ENCODE data around the gene CHURC1. TPM values are rescaled to one million over a fixed set of nuclear protein-coding genes. Genes with fewer than 3 reads are reported as not detected.

The CHURC1 gene
- total RNA-seq, 3 donors from 2014 or later (not counting 1 experiment from before 2014, with no cell fraction given), result 56.1 to 65.5 (median 65.4) TPM

DNA sequence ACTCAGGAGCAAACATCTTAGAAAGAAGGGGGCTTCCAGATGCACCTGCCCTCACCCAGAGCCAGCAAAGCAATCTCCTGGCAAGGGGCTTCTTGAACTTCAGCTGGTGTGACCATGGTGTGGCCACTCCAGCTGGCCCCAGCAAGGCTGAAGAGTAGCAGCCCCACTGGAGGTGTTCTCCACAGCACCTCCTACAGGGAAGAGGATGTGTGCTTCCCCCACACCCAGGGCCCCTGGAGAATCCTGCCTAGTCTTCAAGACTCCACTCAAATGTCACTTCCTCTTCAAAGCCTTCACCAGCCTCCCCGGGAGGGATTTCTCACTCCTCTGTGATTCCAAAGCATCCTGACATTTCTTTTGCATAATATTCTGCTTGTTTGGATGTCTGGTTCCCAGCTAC, 49.4 kb downstream of the CHURC1 start:
- intact Hi-C loops (cut with micrococcal nuclease), result no loop called here
- WGBS (ENCODE audit: insufficient coverage), result 64% methylated on average over 1 of the region's 1 CpG
- no peaks in the 10 kb centered on the region for H3K9me3 Mint-ChIP-seq
- peaks cover 8% of the 10 kb centered on the region for H3K4me1 ChIP-seq (ENCODE audit: control insufficient read depth, insufficient read depth, low read length)
- H3K27me3 ChIP-seq (ENCODE audit: control insufficient read depth, insufficient read depth, low read length), result no peaks in the 10 kb centered on the region
- DNase-seq (no peak), ATAC-seq (no peak)
- no peaks in the 10 kb centered on the region for H3K36me3 Mint-ChIP-seq
- H3K27me3 Mint-ChIP-seq (ENCODE audit: low read depth in 2 of 2), result no peaks in the 10 kb centered on the region
- no peak overlapping the region for H3K27ac ChIP-seq (ENCODE audit: low read length)
- H3K9me3 ChIP-seq (ENCODE audit: control insufficient read depth, insufficient read depth, low read length), result no peaks in the 10 kb centered on the region
- TF ChIP-seq, protein P1, sequence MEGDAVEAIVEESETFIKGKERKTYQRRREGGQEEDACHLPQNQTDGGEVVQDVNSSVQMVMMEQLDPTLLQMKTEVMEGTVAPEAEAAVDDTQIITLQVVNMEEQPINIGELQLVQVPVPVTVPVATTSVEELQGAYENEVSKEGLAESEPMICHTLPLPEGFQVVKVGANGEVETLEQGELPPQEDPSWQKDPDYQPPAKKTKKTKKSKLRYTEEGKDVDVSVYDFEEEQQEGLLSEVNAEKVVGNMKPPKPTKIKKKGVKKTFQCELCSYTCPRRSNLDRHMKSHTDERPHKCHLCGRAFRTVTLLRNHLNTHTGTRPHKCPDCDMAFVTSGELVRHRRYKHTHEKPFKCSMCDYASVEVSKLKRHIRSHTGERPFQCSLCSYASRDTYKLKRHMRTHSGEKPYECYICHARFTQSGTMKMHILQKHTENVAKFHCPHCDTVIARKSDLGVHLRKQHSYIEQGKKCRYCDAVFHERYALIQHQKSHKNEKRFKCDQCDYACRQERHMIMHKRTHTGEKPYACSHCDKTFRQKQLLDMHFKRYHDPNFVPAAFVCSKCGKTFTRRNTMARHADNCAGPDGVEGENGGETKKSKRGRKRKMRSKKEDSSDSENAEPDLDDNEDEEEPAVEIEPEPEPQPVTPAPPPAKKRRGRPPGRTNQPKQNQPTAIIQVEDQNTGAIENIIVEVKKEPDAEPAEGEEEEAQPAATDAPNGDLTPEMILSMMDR (IDR thresholded peaks at IDR 0.05), result no peak
- H3K4me3 ChIP-seq (ENCODE audit: low read length), result no peak overlapping the region
- no peaks in the 10 kb centered on the region for H3K36me3 ChIP-seq (ENCODE audit: control insufficient read depth, insufficient read depth, low read length)
- H3K27ac Mint-ChIP-seq, result no peak overlapping the region
- H3K4me1 Mint-ChIP-seq, result peaks cover 0 to 9% of the 10 kb centered on the region in 2 donors
- H3K4me3 Mint-ChIP-seq, result no peak overlapping the region

DNA sequence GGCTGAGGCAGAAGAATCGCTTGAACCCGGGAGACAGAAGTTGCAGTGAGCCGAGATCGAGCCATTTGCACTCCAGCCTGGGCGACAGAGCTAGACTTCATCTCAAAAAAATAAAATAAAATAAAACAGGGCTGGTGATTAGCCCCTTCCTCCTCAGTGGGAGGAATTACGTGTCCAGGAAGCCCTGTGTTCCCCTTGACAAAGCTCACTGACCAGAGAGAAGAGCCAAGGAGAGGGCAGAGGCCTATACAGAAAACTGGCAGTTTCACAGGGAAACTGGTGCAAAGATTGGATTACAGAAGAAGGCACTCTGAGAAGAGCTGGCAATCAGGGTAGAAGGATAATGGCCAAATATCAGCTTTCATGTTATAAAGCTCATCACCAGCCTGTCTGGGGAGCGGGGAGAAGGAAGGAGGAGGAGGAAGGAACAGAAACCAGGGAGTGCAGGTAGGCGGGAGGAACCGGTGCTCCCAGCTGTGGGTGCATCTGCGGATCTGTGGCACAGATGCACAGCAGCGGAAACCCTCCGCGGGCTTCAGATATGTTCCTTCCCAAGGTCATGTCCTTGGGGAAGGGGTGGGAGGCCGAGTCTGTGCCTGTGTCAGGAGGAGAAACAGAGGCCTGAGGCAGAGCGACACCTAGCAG, 51.2 kb downstream of the CHURC1 start:
- no peaks in the 10 kb centered on the region for H3K9me3 ChIP-seq (ENCODE audit: control insufficient read depth, insufficient read depth, low read length)
- peaks cover 2 to 4% of the 10 kb centered on the region in 2 donors for H3K4me1 Mint-ChIP-seq

DNA sequence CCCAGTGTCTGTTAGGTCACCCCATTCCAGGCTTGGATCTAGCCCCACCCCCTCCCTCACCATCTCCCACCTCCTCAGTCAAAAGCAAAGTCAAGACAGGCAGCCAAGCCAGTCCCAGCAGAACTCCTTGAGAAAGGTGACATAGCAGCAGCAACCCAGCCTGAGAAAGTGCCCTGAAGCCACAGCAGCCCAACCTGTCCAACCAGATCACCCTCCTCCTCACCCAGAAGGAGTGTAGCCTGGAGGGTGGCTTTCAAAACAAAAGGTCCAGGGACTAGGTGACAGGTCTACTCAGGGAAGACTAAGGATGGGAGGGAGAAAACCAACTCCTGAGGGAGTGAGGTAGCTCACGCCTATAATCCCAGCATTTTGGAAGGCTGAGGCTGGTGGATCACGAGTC, 52.7 kb downstream of the CHURC1 start:
- Mint-ChIP-seq H3K27ac (no peak overlapping the region), H3K4me1 (peaks cover 0 to 12% of the 10 kb centered on the region in 2 donors), H3K9me3 (no peaks in the 10 kb centered on the region), H3K36me3 (no peaks in the 10 kb centered on the region), H3K27me3 (ENCODE audit: low read depth in 2 of 2) (no peaks in the 10 kb centered on the region), H3K4me3 (no peak overlapping the region)
- TF ChIP-seq, protein P1 (IDR thresholded peaks at IDR 0.05), result no peak
- Histone ChIP-seq H3K36me3 (ENCODE audit: control insufficient read depth, insufficient read depth, low read length) (no peaks in the 10 kb centered on the region), H3K4me1 (ENCODE audit: control insufficient read depth, insufficient read depth, low read length) (peaks cover 12% of the 10 kb centered on the region), H3K27ac (ENCODE audit: low read length) (no peak overlapping the region), H3K4me3 (ENCODE audit: low read length) (no peak overlapping the region), H3K27me3 (ENCODE audit: control insufficient read depth, insufficient read depth, low read length) (no peaks in the 10 kb centered on the region), H3K9me3 (ENCODE audit: control insufficient read depth, insufficient read depth, low read length) (no peaks in the 10 kb centered on the region)
- intact Hi-C loops (cut with micrococcal nuclease), result no loop called here
- no peak for ATAC-seq
- DNase-seq, result no peak
- WGBS (ENCODE audit: insufficient coverage), result 100% methylated on average over 2 of the region's 2 CpGs

More for the DNA sequence above, 51.2 kb downstream of the CHURC1 start:
- DNase-seq (no peak), ATAC-seq (no peak)
- no peaks in the 10 kb centered on the region for H3K9me3 Mint-ChIP-seq
- H3K27ac Mint-ChIP-seq, result no peak overlapping the region
- no peak overlapping the region for H3K4me3 Mint-ChIP-seq
- TF ChIP-seq, protein P1 (IDR thresholded peaks at IDR 0.05), result no peak
- intact Hi-C loops (cut with micrococcal nuclease), result no loop called here
- H3K36me3 Mint-ChIP-seq, result no peaks in the 10 kb centered on the region
- no peak overlapping the region for H3K27ac ChIP-seq (ENCODE audit: low read length)
- H3K27me3 ChIP-seq (ENCODE audit: control insufficient read depth, insufficient read depth, low read length), result no peaks in the 10 kb centered on the region
- 93% methylated on average over 15 of the region's 15 CpGs for WGBS (ENCODE audit: insufficient coverage)
- H3K27me3 Mint-ChIP-seq (ENCODE audit: low read depth in 2 of 2), result no peaks in the 10 kb centered on the region
- peaks cover 8% of the 10 kb centered on the region for H3K4me1 ChIP-seq (ENCODE audit: control insufficient read depth, insufficient read depth, low read length)
- no peaks in the 10 kb centered on the region for H3K36me3 ChIP-seq (ENCODE audit: control insufficient read depth, insufficient read depth, low read length)
- H3K4me3 ChIP-seq (ENCODE audit: low read length), result no peak overlapping the region

DNA sequence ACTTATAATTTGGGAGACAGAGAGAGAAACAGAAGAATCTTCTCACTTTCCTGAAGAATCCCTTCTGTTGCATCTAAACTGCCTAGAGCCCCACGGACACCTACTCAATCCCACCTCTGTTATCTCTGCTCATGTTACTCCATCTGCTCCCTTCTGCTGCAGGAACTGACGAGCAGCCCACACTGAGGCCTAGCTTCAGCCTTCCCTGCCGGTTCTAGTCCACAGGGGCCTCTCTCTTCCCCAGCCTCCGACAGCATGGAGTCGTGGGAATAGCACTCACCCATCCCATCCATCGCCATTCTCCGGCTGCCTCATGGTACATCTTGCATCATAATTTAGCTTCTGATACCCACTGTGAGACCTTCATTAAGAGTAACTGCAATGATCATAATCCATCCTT, 53.9 kb downstream of the CHURC1 start:
- Mint-ChIP-seq H3K27ac (no peak overlapping the region), H3K9me3 (no peaks in the 10 kb centered on the region), H3K27me3 (ENCODE audit: low read depth in 2 of 2) (no peaks in the 10 kb centered on the region), H3K4me3 (no peak overlapping the region), H3K36me3 (no peaks in the 10 kb centered on the region), H3K4me1 (peaks cover 0 to 16% of the 10 kb centered on the region in 2 donors)
- TF ChIP-seq, protein P1 (IDR thresholded peaks at IDR 0.05), result no peak
- intact Hi-C loops (cut with micrococcal nuclease), result no loop called here
- Histone ChIP-seq H3K27me3 (ENCODE audit: control insufficient read depth, insufficient read depth, low read length) (peaks cover 3% of the 10 kb centered on the region), H3K27ac (ENCODE audit: low read length) (no peak overlapping the region), H3K4me1 (ENCODE audit: control insufficient read depth, insufficient read depth, low read length) (peaks cover 18% of the 10 kb centered on the region), H3K9me3 (ENCODE audit: control insufficient read depth, insufficient read depth, low read length) (no peaks in the 10 kb centered on the region), H3K4me3 (ENCODE audit: low read length) (no peak overlapping the region), H3K36me3 (ENCODE audit: control insufficient read depth, insufficient read depth, low read length) (no peaks in the 10 kb centered on the region)
- DNase-seq (no peak), ATAC-seq (no peak)
- WGBS (ENCODE audit: insufficient coverage), result 94% methylated on average over 7 of the region's 7 CpGs

All from natural killer cell (primary cell).